Uterus (tissue), 4 donors: ENCODE results near the gene CREBL2. TPM values are rescaled to one million over a fixed set of nuclear protein-coding genes. Genes with fewer than 3 reads are reported as not detected.
"Not testable (repeated sequence)": the region's sequence is repeated elsewhere in the genome, so short reads cannot be mapped to it uniquely, and the experiment has no call there.

Experiments used
- DNase-seq, 2 donors: peaks; one replicate each; pipeline ENCODE4 v3.0.0-alpha.2; 2019 to 2020
- H3K27ac ChIP-seq, 2 donors: fragments of 200-600 bp; sonication (generic); 1 replicate in 1 of 2; 2 replicates in 1 of 2; pipeline ENCODE4 v1.5.1; 2016 to 2018
- H3K27me3 ChIP-seq, 2 donors: fragments of 200-600 bp; sonication (generic); one replicate each; pipeline ENCODE4 v1.5.1; 2018 to 2019; ENCODE audit warnings: control low read depth in 1 of 2
- H3K36me3 ChIP-seq, 2 donors: fragments of 200-600 bp; sonication (generic); one replicate each; pipeline ENCODE4 v1.5.1; 2019; ENCODE audit warnings: control low read depth in 1 of 2
- H3K4me1 ChIP-seq, 2 donors: fragments of 200-600 bp; sonication (generic); one replicate each; pipeline ENCODE4 v1.5.1; 2018 to 2019; ENCODE audit warnings: control low read depth in 1 of 2
- H3K4me3 ChIP-seq, 2 donors: fragments of 200-600 bp; sonication (generic); 1 replicate in 1 of 2; 2 replicates in 1 of 2; pipeline ENCODE4 v1.5.1; 2018 to 2019; ENCODE audit warnings: mild to moderate bottlenecking in 1 of 2
- H3K9me3 ChIP-seq, 2 donors: fragments of 200-600 bp; sonication (generic); one replicate each; pipeline ENCODE4 v1.5.1; 2019; ENCODE audit warnings: control low read depth in 1 of 2
- POLR2A ChIP-seq, 2 donors: fragments of 450-650 bp; IDR thresholded peaks; one replicate each; pipeline ENCODE4 v1.6.1; 2016; ENCODE audit warnings: antibody characterized with exemption in 2 of 2, mild to moderate bottlenecking in 1 of 2, moderate library complexity in 1 of 2
- intact Hi-C: fragments of 100-400 bp; cut with DNase I; formaldehyde crosslinking; loops from one replicate; pipeline ENCODE4 v1.15.1; 2023; ENCODE audit warnings: low total_unique reads
- total RNA-seq, 4 donors: library from RNA; depleted of rRNA in 3 of 4; stranded (reverse); fragments of >200 nt in 3 of 4; gene quantifications; one replicate each; pipeline versions ENCODE4 v1.1.0 to v1.2.4, GENCODE V29; 2014 to 2023
- TF ChIP-seq, protein P1 (sequence below), 4 experiments: fragments of 200-600 bp in 2 of 4; fragments of 450-650 bp in 2 of 4; sonication (generic) in 2 of 4; IDR thresholded peaks; one replicate each; pipeline ENCODE4 v1.5.1; 2016 to 2019; ENCODE audit warnings: antibody characterized with exemption in 4 of 4, mild to moderate bottlenecking in 2 of 4, moderate library complexity in 1 of 4
- donor health status: DM: yes; HTN: yes; CAD: no.

The CREBL2 gene
- total RNA-seq, 4 donors from 2014 or later = 18.7 to 33.4 (median 28.3) TPM

DNA sequence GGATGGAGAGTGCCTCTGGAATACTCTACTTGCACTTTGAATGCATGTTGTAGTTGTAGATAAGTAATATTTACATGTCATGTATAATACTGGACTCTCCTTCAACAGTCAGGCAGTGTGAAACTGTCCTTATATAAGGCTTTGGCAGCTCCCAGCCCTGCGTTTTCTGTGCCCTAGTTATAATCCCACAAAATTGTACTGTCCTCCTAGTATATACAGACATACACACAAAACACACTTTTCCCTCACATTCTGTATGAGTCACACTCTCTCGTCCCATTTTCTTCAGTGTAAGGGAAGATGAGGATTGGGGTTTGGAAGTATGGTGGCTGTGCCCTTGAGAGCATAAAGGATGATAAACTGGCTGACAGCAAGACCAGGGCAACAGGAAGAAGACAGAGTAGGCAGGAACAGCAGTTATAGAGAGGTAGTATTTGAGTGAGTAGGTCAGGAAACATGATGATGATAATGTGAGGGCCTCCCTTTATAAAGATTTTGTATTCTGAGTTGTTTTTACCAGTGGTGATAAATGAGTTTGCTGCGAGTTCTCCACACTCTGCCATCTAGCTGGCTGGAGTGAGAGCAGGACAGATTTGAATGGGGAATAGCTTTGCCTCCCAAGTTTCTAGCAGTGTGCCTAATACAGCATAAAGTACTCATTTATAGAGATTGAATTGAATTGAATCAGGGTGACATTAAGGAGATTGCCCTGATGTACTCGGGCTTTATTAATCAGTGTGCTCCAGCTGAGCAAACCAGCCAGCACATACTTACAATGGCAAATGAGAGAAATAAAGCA, 5.0 kb downstream of the CREBL2 start:
- Histone ChIP-seq H3K27ac (no peak overlapping the region), H3K4me3 (no peak overlapping the region), H3K4me1 (peaks cover 5 to 7% of the 10 kb centered on the region in 2 donors), H3K36me3 (no peaks in the 10 kb centered on the region), H3K27me3 (no peaks in the 10 kb centered on the region), H3K9me3 (no peaks in the 10 kb centered on the region)
- no peak for TF ChIP-seq POLR2A (IDR thresholded peaks at IDR 0.05)
- TF ChIP-seq, protein P1, sequence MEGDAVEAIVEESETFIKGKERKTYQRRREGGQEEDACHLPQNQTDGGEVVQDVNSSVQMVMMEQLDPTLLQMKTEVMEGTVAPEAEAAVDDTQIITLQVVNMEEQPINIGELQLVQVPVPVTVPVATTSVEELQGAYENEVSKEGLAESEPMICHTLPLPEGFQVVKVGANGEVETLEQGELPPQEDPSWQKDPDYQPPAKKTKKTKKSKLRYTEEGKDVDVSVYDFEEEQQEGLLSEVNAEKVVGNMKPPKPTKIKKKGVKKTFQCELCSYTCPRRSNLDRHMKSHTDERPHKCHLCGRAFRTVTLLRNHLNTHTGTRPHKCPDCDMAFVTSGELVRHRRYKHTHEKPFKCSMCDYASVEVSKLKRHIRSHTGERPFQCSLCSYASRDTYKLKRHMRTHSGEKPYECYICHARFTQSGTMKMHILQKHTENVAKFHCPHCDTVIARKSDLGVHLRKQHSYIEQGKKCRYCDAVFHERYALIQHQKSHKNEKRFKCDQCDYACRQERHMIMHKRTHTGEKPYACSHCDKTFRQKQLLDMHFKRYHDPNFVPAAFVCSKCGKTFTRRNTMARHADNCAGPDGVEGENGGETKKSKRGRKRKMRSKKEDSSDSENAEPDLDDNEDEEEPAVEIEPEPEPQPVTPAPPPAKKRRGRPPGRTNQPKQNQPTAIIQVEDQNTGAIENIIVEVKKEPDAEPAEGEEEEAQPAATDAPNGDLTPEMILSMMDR (IDR thresholded peaks at IDR 0.05) = no peak
- intact Hi-C loops = no loop called here
- DNase-seq = no peak

GRCh38 chr12:12618064-12618463, 6.4 kb downstream of the CREBL2 start:
- intact Hi-C loops, H3K36me3 ChIP-seq, H3K4me3 ChIP-seq, DNase-seq, H3K9me3 ChIP-seq, H3K4me1 ChIP-seq, H3K27ac ChIP-seq, H3K27me3 ChIP-seq: not testable (repeated sequence)

DNA sequence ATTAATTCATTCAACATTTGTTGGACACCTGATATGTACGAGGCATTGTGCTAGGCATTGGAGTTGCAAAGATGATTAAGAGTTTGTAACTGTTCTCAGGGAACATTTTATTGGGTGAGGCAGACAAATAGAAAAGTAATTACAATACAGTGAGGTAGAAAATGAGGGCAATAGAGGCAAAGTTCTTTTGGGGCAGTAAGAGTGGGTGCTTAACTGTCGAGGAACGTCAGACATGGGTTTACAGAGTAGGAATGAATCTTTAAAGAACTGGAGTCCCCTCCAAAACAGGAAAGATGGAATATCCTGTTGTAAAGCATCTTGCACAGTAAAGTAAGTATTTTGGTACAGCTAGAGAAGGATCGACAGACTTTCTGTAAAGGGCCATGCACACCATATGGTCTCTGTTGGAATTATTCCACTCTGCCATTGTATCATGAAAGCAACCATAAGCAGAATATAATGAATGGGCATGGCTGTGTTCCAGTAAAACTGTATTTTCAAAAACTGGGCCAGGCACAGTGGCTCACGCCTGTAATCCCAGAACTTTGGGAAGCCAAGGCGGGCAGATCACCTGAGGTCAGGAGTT, 9.1 kb downstream of the CREBL2 start:
- no peak for DNase-seq
- no peaks in the 10 kb centered on the region for H3K36me3 ChIP-seq
- no peaks in the 10 kb centered on the region for H3K27me3 ChIP-seq
- H3K9me3 ChIP-seq = no peaks in the 10 kb centered on the region
- no peak overlapping the region for H3K27ac ChIP-seq
- intact Hi-C loops = no loop called here
- TF ChIP-seq, protein P1 (IDR thresholded peaks at IDR 0.05) = no peak
- TF ChIP-seq POLR2A (IDR thresholded peaks at IDR 0.05) = no peak
- H3K4me1 ChIP-seq = no peaks in the 10 kb centered on the region
- no peak overlapping the region for H3K4me3 ChIP-seq

GRCh38 chr12:12622418-12622817, 10.7 kb downstream of the CREBL2 start:
- H3K27ac ChIP-seq = no peak overlapping the region
- intact Hi-C loops = no loop called here

DNA sequence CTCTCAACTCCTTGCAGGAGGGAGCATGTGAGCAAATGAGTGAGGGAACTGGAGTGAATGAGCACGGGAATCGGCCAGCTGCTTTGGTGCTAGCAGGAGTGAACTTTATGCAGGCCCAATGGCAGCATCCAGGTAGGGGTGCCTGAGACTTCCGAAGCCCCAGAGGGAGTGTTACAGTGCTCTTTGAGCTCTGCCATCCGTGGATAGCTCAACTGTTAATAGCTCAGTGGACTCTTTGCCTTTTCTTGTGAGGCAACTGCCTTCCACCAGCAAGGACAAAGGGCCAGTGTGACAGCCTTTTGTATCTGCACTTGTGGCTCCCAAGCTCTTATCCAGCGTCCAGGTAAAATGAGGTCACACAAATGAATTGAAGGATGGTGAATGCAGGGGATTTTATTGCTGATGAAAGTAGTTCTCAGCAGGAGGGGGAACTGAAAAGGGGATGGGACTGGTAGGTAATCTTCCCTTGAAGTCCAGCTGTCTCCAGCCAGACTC, 12.9 kb downstream of the CREBL2 start:
- DNase-seq = no peak
- intact Hi-C loops = no loop called here
- H3K4me1 ChIP-seq = no peaks in the 10 kb centered on the region

More at GRCh38 chr12:12622418-12622817, 10.7 kb downstream of the CREBL2 start:
- DNase-seq = no peak
- no peaks in the 10 kb centered on the region for H3K36me3 ChIP-seq
- H3K27me3 ChIP-seq = no peaks in the 10 kb centered on the region
- no peak overlapping the region for H3K4me3 ChIP-seq
- no peaks in the 10 kb centered on the region for H3K9me3 ChIP-seq
- no peak for TF ChIP-seq POLR2A (IDR thresholded peaks at IDR 0.05)
- TF ChIP-seq, protein P1 (IDR thresholded peaks at IDR 0.05) = no peak
- H3K4me1 ChIP-seq = no peaks in the 10 kb centered on the region

More for the DNA sequence above, 12.9 kb downstream of the CREBL2 start:
- Histone ChIP-seq H3K9me3 (no peaks in the 10 kb centered on the region), H3K36me3 (no peaks in the 10 kb centered on the region), H3K27ac (no peak overlapping the region), H3K27me3 (no peaks in the 10 kb centered on the region), H3K4me3 (no peak overlapping the region)
- TF ChIP-seq, protein P1 (IDR thresholded peaks at IDR 0.05) = no peak
- no peak for TF ChIP-seq POLR2A (IDR thresholded peaks at IDR 0.05)
